Measurements from ENCODE around the gene DENND2A.
"Not testable (repeated sequence)": the region's sequence is repeated elsewhere in the genome, so short reads cannot be mapped to it uniquely, and the experiment has no call there.

Gene DENND2A

DNA sequence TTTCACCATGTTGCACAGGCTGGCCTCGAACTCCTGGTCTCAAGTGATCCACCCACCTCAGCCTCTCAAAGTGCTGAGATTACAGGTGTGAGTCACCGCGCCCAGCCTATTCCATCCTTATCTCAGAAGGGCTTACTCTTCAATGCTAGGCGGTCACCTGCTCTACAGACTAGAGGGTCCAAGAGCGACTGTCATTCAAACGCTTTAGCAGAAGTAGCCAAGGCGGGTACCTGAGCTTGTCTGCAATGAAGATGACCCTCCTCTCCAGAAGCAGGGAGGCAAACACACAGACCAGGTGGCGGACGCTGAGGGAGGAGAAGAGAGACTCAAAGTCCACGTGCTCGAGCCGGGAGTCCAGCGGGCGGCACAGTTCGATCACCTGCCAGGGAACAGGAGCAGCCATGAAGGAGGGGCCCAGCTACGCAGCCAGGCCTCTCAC lies 96.2 kb downstream of the DENND2A start:
- no peak for DNase-seq (ENCODE audit: low read depth)

- DNase-seq (ENCODE audit: low read depth): peak; percentile 65
Observed at GRCh38 chr7:140542228-140542603, 98.4 kb downstream of the DENND2A start.

DNA sequence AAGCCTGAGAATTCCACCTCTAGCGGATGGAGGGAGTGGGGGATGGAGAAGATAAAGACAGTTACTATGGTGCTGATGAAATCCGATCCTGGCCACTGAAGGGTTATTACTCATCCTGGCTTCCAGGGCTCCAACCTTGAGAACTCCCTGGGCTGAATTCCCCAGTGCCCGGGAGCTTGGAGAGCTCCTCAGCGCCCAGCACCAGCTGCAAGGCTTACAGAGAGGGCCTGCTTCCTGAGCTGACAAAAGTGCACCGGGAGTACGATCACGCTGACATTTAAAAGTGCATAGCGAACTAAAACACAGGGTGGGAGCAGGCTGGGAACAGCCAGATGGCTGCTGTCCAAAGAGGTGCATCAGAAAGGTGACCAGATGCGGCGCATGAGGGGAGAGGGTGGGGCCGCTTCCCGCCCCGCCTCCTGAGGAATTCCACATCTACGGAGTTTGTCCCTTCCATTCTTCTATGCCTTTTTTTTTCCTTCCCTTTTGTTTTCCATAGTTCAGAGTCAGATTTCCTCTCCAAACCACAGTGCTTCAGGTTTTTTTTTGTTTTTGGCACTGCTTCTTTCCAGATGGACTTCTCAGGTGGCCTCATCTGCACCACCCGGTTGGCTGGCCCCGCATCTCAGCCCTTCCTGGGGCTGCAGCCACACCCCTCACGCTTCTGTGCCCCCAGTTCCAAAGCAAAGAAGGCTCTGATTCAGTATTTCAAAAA lies 98.9 kb downstream of the DENND2A start:
- peak; percentile 88 for DNase-seq (ENCODE audit: low read depth)

- no peak for DNase-seq (ENCODE audit: low read depth)
Observed at GRCh38 chr7:140541176-140541512, 99.5 kb downstream of the DENND2A start.

GRCh38 chr7:140540136-140540777 lies 100.4 kb downstream of the DENND2A start:
- no peak for DNase-seq (ENCODE audit: low read depth)

GRCh38 chr7:140539461-140539860 lies 101.2 kb downstream of the DENND2A start:
- no peak for DNase-seq (ENCODE audit: low read depth)

- no peak for DNase-seq (ENCODE audit: low read depth)
Observed at GRCh38 chr7:140537750-140538482, 102.7 kb downstream of the DENND2A start.

DNA sequence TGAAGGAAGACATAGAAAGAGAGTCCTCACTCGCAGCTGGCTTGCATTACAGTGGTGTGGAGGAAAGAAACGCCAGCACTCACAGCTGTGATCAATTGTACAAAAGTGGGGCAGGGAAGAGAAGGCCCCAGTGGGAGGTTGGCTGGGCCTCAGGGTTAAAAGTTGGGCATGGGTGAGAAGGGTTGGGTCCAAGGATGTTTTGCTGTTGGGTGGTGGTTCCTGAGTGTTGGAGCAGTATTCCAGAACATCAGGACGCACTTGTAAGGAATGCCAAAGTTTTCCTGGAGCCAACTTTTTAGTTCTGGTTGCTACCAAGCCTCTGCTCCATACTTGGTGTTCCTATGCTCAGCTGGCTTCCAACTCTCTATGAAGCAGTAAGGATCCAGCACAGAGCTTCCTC lies 105.9 kb downstream of the DENND2A start:
- peak; percentile 44 for DNase-seq (ENCODE audit: low read depth)

DNA sequence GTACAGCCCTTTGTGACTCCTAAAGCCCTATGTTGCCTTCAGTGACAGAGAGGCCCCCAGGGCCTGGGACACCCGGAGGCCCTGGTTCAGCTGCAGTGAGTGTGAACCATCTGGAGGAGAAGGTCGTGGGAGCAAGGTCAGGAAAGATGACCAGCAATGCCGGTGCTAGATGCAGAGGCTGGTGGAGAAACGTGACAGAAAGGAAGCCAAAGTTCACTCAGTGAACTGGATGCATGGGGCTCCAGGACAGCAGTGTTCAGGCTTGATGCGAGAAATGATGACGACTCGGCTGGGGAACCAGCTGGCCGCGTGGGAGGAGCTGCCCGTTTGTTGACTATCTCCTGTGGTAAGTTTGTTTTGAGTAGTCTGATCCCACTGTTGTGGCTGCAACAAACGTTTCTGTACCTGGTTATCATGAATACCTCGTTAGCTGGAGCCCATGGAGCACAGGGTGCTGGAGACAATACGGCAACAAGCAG lies 107.2 kb downstream of the DENND2A start:
- no peak for DNase-seq (ENCODE audit: low read depth)

- DNase-seq (ENCODE audit: low read depth): not testable (repeated sequence)
Observed at GRCh38 chr7:140529428-140529827, 111.2 kb downstream of the DENND2A start.

DNA sequence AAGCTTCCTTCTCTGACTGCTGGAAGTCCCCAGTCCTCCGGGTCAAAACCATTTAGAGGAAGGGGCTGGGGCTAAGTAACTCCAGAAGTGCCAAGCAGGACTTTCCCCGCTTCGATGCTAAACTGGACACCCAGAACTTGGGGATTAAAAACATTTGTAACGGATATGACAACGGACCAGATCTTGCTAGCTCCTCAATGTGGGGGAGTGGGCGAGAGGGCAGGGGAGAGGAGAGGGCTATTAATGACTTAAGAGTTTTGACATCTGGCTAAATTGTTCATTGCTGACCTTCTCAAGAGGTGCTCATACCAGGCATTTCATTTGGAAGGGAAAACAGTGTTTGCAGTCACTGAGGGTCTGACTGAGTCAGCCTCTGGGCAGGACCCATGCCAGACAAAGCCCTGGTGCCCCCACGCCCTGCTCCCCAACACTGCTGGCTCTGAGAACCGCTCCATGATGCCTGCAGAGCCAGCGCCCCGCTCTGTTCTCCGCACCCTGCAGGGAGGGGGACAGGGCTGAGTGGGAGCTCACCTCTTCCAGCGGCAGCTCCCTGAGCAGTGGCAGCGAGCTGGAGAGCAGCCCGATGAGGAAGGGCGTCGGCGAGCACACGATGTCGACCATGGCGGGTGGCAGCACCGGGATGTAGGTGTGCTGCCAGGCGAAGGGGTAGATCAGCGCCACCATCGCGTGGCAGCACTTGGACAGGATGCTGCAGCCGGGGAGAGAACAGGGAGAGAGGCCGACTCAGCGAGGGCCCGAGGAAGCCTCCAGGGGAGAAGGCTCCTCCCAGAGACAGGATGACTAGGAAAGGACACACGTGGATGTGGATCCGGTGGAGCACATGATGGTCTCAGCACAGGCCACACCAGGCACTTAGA lies 113.6 kb downstream of the DENND2A start:
- no peak for DNase-seq (ENCODE audit: low read depth)

- DNase-seq (ENCODE audit: low read depth): no peak
Observed at GRCh38 chr7:140526214-140526613, 114.4 kb downstream of the DENND2A start.

DNA sequence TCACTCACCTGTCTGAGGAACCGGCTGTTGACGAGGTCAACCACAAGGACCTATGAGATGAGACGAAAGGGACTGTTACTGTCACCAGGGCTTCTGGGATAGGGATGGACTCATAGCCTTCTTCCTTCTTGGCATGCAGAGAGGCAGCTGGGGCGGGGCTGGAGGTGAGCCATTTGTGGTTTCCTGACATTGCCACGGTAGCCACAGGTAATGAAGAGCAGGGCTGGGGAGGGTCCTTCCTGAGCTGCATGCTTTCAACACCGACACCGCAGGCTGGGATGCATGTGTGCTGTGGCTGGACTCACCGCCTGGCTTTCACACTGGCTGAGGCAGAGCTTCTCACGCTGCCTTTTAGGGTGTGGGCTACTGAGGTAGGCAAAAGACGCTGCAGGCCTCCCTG lies 114.9 kb downstream of the DENND2A start:
- no peak for DNase-seq (ENCODE audit: low read depth)

GRCh38 chr7:140521421-140521820 lies 119.2 kb downstream of the DENND2A start:
- DNase-seq (ENCODE audit: low read depth): no peak

- DNase-seq (ENCODE audit: low read depth): no peak
Observed at GRCh38 chr7:140519007-140519399, 121.6 kb downstream of the DENND2A start.

GRCh38 chr7:140518370-140519006 lies 122.1 kb downstream of the DENND2A start:
- no peak for DNase-seq (ENCODE audit: low read depth)

DNA sequence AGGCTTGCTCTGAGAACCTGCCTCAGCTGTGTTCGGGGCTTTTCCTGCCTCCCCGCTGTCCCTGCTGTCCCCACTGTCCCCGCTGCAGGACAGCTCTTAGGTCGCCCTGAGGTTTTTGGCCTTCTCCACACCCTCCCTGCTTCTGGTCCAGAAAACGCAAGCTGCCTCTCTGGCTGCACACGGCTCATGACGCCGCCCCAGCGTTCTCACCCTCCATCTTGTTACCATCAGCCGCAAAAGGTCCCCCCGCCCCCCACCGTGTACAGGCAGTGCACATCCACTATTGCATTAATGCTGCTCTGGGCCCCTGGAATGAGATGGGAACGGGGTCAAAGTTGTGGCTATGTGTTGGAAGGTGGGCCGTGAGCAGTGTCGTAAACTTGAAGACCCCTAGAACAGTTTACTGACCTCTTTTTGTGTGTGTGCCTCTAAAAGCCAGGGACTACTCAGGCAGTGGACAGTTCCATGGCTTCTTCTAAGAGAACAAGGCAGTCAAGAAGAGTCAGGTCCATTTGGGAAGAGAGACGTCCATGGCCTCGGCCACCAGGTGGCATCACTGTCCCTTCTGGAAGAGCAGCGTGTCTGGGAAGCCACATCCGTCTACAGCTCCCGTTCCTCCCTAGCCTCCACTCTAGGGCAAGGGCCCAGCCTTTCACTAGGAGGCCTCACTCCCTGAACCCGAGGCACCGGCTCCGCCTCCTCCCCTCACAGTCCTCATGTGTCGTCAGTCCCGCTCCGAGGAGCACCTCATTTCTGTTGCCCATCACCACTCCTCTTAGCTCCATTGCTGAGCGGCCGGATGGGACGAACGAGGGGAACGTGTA lies 122.9 kb downstream of the DENND2A start:
- DNase-seq (ENCODE audit: low read depth): peak; percentile 90

DNA sequence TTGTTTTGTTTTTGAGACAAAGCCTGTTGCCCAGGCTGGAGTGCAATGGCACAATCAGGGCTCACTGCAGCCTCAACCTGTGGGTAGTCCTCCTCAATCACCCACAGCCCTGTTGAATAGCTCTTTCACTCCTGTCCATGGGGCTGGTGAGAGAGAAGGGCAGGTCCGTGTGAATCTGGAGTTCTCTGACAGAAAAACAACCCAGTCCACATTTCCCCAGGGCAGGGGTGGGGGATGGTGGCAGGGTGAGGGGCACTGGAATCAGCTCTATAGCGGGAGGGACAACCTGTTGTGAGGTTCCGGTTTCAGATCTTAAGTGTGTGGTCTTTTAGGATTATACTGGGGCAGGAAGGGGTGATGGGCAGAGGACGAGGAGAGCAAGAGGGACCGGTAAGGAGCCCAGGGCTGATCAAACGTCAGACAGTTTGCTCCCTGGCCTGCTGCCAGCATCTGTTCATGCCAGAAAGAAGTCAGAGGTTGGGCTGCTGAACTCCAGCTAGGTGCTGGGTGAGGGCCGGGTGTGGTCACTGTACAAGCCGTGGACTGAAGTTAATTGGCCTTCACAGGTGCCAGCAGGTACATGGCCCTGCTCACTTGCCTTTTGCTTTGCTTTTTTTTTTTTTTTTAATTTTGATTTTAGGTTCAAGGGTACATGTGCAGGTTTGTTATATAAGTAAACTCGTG lies 128.2 kb downstream of the DENND2A start:
- DNase-seq (ENCODE audit: low read depth): no peak

- DNase-seq (ENCODE audit: low read depth): no peak
Observed at GRCh38 chr7:140509789-140510188, 130.8 kb downstream of the DENND2A start.

DNA sequence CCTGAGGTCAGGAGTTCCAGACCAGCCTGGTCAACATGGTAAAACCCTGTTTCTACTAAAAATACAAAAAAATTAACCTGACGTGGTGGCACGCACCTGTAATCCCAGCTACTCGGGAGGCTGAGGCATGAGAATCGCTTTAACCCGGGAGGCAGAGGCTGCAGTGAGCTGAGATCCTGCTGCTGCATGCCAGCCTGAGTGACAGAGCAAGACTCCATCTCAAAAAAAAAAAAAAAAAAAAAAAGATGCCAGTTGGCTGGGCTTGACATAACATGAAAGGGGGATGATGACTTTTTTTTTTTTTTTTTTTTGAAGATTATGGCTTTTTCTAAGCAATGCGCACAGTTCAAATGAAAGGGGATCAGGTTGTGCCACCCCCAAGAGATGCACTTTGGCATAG lies 133.1 kb downstream of the DENND2A start:
- not testable (repeated sequence) for DNase-seq (ENCODE audit: low read depth)

Data from fibroblast of the conjunctiva (primary cell).